PFSK-1 (cell line): ENCODE measurements around the gene PGLYRP2.

ENCODE experiments used
- POLR2AphosphoS5 ChIP-seq: IDR thresholded peaks from 2 replicates; pipeline ENCODE4 v1.6.1; 2012; ENCODE audit warnings: low read depth, mild to moderate bottlenecking, control low read depth, low read length, moderate library complexity
- TAF1 ChIP-seq: IDR thresholded peaks from 2 replicates; pipeline ENCODE4 v1.6.1; 2012; ENCODE audit warnings: low read length, control low read depth, borderline replicate concordance; ENCODE audit not compliant: insufficient read depth
- TF ChIP-seq, protein P1 (sequence below), 2 experiments: IDR thresholded peaks; 2 replicates each; pipeline versions ENCODE4 v1.6.1 to v1.8.0; 2011 to 2012; ENCODE audit warnings: low read depth in 2 of 2, low read length in 2 of 2, control low read depth in 1 of 2, inconsistent platforms in 1 of 2, mild to moderate bottlenecking in 1 of 2, moderate library complexity in 1 of 2; ENCODE audit not compliant: insufficient read depth in 1 of 2

DNA sequence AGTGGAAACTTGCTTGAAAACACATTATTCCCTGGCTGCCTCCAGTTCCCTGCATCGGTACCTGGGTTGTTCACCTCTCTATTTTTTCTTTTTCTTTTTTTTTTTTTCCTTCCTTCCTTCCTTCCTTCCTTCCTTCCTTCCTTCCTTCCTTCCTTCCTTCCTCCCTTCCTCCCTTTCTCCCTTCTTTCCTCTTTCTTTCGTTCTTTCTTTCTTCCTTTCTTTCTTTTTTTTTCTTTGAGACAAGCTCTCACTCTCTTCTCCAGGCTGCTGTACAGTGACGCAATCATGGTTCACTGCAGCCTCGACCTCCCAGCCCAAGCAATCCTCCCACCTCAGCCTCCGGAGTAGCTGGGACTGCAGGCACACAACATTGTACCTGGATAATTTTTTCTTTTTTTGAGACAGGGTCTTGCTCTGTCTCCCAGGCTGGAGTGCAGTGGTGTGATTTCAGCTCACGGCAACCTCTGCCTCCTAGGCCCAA lies 11.5 kb downstream of the PGLYRP2 start:
- TF ChIP-seq POLR2AphosphoS5 (no peak), TAF1 (no peak)
- TF ChIP-seq, protein P1, sequence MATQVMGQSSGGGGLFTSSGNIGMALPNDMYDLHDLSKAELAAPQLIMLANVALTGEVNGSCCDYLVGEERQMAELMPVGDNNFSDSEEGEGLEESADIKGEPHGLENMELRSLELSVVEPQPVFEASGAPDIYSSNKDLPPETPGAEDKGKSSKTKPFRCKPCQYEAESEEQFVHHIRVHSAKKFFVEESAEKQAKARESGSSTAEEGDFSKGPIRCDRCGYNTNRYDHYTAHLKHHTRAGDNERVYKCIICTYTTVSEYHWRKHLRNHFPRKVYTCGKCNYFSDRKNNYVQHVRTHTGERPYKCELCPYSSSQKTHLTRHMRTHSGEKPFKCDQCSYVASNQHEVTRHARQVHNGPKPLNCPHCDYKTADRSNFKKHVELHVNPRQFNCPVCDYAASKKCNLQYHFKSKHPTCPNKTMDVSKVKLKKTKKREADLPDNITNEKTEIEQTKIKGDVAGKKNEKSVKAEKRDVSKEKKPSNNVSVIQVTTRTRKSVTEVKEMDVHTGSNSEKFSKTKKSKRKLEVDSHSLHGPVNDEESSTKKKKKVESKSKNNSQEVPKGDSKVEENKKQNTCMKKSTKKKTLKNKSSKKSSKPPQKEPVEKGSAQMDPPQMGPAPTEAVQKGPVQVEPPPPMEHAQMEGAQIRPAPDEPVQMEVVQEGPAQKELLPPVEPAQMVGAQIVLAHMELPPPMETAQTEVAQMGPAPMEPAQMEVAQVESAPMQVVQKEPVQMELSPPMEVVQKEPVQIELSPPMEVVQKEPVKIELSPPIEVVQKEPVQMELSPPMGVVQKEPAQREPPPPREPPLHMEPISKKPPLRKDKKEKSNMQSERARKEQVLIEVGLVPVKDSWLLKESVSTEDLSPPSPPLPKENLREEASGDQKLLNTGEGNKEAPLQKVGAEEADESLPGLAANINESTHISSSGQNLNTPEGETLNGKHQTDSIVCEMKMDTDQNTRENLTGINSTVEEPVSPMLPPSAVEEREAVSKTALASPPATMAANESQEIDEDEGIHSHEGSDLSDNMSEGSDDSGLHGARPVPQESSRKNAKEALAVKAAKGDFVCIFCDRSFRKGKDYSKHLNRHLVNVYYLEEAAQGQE (IDR thresholded peaks at IDR 0.05; ENCODE audit: insufficient read depth in 1 of 2, low read depth in 2 of 2, low read length in 2 of 2), result no peak
